HG03565 (cell line): ENCODE measurements around the gene MN1.

ENCODE experiments used
- ATAC-seq: cut with Tn5 transposase; IDR thresholded peaks from one replicate; pipeline ENCODE4 v1.9.1; 2021; ENCODE audit warnings: mild to moderate bottlenecking, moderate library complexity; ENCODE audit not compliant: unreplicated experiment

Gene MN1

DNA sequence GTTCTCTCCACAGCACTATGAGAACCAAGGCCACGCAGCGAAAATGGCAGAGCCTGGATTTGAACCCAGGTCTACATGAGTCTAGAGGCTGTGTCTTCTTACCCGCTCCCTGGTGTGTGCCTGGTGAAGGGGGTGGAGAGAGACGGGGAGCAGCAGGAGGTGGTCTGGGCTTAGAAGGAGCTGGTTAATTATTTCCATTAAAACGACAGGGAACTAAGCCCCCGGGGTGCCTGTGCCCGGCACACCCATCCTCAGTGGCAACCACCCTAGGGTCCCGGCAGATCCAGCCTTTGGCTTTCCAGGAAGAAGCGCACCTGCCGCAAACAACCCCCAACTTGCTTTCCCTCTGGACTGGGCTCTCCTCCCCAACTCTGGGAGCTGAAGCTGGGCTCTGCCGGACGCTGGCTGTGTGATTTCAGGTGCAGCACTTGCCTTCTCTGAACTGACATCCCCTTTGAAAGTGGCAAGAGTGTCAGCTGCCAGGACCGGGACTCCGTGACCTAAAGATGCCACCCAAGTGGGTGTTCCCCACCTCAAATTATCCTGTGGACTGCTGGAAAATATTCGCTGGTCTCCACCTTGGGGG is 35.8 kb downstream of the MN1 start:
- no peak for ATAC-seq

DNA sequence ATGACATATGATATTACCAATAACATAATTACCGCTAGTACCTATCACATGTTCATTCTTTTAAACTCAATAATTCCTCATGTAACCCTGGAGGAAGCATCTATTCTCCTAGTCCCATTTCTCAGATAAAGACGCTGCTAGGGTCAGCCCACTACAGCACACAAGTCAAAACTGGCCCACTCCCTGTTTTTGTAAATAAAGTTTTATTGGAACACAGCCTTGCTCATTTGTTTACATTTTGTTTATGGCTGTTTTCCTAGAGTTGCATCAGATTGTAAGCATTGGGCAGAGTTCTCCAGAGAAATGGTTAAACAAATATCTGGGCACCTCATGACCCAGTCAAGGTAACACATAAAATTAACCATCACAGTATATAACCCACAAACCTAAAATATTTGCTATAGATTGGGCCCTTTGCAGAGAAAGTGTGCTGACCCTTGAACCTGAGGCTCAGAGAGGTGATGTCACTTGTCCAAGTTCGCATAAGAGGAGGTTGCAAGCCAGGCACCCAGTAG is 36.8 kb downstream of the MN1 start:
- no peak for ATAC-seq

DNA sequence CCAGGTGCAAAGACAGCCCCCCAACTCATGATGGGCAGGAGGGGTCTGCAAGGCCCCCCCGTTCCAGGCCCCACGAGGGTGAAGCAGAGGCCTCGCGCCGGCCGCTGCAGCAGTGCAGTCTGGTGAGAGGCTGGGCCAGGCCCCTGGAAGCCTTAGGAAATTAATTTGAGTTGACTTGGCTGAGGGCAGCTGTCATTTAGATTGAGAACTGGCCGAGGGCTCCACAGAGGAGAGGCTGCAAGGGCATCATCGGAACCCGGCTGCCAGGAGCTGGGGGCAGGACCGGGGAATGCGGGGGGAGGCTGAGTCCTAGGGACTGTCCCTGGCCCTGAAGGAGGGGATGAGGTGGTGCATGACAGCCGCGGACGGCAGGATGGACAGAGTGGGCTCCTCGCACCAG is 39.9 kb downstream of the MN1 start:
- no peak for ATAC-seq

DNA sequence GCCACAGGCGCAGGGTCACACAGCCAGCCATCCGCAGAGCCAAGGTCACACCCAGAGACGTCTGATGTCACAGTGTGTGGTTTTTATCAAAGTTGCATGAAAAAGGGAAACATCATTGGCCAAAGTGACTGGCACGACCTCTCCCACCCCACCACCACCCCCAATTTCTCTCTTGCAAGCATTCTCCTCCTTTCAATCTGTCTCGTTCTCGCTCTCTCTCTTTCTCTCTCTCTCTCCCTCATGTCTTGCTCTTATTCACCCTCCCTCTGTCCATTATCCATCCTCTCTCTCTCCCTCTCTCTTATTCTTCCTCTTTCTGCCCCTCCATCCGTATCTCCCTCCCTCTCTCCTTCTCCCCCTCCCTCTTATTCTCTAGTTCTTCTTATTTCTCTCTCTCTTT is 40.6 kb downstream of the MN1 start:
- no peak for ATAC-seq

DNA sequence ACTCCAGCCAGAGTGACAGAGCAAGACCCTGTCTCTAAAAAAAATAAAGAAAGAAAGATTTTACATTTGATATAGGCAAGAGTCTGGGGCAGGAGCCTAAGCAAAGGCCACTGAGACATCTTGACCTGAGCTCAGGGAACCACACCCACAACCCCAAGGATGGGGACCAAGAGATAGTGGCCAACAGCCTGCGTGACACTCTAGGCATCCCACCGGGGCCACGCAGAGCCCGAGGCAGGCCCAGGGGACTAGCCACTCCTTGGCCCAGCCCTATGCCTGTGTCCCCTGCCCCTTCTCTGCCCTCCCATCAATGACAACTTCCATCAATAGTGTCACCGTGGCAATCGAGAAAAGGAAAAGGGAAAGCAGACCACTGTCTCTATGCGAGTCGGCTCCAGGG is 41.1 kb downstream of the MN1 start:
- no peak for ATAC-seq

DNA sequence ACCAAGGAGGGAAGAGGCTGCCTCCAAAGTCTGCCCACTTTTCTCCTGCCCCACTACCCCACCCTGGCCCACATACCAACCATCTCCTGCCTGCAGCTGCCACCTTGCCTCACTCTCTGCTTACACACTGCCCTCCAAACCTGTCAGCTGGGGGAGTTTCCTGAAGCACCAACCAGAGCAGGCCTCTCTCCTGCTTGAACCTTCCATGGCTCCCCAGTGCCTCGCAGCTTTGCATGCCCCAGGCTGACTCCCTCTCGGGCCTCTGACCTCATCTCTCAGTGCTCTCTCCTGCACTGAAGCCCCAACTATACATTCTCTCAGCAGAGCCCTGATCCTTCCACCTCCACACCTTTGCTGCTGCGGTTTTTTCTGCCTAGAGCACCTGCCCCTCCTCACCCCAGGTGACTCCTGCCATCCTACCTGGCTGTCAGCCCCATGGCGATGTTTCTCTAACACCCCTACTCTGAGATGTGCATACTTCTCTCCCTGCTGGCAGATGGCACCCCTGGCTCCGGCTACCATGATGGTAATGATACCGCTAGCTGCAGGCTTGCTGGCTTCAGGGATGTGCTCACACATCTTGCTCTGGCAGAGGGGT is 43.5 kb downstream of the MN1 start:
- ATAC-seq: no peak

DNA sequence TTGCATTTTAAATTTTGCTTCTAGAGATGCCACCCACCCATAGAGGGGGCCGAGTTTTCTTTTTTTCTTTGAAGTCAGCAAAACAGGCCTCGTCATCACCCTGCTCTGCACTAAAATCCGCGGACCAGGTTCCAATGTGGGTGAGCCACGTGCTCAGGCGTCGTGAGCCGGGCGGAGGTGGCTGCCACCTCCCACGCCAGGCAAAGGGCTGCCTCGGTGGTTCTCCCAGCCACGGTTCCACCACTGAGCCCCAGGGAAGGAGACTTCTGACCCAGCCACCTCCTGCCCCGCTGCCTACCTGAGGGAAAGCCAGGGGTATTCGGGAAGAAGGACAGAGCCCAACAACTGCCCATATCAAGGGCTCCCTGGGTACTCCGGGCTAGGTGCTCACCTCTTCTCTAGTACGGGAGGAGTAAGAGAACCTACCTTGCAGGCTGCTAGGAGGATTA is 45.3 kb downstream of the MN1 start:
- ATAC-seq: no peak

DNA sequence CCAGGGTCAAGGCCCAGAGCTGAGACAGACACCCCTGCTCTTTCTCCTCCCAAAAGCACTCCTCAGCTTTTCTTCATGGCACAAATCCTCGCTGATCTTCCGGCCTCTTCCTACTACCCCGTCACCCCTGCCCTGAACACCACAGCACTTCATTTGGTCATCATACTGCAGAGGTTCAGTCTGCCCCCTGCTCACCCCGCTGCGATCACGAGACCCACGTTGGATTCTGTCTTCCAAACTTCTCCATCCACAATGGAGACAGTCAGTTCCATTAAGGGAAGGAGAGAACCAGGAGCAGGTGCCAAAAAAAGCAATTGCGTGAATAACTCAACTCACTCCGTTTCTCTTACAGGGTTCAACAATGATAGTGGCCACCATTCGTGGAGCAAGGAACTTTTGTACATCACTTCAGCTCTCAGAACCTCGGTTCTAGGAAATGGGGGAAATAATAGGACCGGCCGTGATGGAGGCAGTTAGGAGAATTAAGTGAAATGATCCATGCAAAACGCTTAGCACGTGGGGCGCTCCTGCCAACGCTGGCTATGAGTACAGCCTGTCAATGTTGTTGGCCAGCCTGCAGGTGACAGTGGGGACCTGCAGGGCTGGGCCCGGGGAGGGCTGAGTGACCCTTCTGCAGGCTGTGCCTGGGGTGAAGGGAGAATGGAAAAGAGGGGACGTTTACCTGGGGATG is 45.9 kb downstream of the MN1 start:
- ATAC-seq: no peak

DNA sequence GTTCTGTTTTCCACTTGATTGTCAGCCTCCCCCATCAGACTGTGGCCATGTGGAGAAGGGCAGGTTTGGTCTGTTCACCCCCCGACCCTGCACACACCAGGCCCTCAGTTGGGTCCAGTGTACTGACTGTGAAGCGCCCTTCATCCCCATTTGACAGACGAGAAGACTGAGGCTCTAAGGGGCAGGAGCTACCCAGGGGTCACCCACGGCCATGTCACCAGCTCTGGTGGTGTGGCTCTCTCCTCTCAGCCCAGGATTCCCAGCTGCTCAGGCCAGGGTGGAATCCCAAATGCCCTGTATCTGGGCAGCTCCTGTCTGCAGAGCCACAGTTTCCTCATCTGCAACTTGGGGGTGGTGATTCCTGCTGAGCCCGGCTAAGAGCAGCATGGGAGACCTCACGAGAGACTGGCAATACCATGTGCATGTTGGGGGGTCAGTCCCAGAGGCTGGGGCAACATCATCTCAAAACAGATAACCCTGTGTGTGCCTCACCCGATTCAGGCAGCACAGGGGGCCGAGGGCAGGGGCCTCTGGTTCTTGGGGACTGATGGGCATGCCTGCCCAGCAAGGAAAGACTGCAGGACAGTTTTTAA is 46.6 kb downstream of the MN1 start:
- ATAC-seq: no peak

DNA sequence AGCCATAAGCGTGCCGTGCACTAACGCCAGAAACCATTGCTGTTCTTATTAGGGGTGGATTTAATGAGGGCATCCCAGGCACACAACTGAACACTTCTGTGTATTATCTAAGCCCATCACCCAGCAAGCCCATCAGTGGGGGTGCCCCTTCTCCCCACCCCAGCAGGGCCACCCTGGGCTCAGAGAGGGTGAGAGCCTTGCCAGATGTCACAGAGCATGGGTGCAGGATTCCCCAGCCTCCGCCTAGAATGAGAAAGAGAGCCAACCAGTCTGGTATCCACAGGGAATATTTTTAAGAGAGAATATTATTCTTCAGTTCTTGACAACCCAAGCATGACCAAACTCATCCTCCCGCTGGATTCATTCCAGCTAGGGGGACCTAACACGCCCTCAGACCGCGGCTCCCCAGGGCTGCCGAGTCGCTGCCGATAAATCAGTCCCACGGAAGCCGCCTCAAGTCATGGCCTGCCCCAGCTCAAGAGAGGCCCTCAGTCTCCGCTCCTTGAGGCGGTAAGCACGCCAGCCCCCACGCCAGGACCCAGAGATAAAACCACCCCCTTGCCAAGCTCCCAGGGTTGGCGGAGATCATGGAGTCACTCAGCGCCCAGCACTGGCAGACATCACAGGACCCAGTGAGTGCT is 47.2 kb downstream of the MN1 start:
- no peak for ATAC-seq

DNA sequence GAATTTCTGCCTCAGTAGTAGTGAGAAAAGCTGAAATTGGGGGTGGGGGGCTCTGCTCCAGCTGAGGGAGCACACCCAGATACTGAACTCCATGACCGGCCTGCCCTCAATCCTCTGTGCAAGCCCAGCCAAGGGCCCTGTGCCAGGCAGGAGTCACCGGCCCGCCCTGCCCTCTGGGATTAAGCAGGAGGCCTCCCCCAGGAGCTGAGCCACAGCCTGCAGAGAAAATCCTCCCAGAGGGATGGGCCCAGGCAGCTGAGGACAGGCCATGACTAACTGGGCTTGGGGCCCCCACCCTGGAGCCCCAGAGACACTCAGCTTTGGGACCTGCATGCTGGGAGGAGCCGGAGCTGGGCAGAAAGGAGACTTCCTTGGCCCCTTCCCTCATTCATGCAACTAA is 48.8 kb downstream of the MN1 start:
- ATAC-seq: no peak

DNA sequence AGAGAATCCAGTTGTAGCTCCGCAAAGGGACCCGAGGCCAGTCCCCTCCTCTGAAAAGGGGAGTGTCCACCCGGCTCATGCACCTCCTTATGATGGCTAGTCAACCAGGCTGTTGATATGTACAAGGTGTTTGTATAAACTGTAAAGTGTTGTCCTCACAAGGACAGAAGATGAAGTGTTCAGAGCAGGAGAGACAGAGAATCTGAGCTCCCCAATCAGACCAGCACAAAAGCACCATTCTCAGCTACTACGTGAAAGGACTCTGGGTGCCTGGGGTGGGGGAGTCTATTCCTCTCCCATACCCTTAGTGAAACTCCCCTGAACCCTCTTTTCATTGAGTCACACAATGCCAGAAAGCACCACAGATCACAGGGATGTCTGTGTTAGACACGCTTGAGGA is 49.4 kb downstream of the MN1 start:
- no peak for ATAC-seq

DNA sequence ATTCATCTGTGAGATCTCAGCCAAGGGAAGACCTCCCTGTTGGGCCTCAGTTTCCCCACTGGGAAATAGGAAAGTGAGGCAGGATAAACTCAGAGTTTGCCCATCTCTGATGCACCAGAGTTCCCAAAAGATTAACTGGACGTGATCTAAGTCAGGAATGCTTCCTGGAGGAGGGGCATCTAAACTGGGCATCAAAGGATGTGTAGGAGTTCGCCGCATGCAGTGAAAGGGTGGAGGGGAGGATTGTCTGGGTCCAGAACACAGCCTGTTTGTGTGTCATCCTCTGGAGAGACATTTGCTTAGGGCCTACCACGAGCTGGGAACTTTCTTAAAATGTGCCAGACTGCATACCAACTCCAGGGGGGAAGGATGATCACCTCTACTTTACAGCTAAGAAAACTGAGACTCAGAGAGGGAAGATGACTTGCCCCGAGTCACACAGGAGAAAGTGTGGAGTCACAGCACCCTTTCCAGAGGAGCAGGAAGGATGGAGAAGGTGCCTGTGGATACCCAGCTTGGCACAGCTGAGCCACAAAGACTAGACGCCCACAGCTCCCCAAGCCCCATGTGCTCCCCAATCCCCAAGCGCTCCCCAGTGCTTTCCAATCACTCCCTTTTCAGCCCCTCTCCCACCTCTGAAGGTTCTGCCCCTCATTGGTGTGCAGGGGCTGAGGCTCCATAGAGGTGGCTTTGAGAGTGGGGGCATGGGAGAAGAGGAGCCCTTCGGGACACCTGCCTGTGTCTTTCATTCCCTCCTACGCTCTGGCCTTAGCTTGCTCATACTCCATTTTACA is 50.1 kb downstream of the MN1 start:
- no peak for ATAC-seq

DNA sequence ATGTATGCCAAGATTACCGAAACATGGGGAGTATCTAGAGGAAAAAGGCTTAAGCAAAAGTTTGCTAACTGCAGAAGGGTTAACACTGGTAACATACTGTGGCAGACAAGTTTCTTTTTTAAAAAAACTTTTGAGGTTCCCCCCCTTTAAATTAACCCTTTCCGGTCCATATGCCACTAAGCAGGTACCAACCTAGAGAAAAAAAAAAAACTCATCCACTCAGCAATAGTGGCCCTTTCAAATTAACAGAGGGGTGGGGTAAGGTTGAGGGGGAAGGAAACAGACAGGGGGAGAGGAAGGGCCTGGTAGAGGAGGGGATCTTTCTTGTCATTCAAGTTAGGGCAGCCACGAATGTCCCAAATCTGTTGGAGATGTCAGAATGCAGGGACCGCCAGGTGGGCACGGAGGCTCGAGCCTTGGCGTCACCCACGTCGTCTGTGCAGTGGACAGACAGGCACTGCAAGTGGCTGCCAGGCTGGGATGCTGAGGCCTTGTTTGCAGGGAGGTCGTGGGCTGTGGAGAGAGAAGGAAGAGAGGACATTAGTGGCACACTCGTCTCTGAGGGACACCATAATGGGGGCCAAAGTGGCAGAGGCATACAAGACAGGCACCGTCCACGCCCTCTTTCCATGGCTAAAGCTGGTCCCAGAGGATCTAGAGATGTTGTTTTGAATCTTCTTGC is 50.8 kb downstream of the MN1 start:
- ATAC-seq: no peak

DNA sequence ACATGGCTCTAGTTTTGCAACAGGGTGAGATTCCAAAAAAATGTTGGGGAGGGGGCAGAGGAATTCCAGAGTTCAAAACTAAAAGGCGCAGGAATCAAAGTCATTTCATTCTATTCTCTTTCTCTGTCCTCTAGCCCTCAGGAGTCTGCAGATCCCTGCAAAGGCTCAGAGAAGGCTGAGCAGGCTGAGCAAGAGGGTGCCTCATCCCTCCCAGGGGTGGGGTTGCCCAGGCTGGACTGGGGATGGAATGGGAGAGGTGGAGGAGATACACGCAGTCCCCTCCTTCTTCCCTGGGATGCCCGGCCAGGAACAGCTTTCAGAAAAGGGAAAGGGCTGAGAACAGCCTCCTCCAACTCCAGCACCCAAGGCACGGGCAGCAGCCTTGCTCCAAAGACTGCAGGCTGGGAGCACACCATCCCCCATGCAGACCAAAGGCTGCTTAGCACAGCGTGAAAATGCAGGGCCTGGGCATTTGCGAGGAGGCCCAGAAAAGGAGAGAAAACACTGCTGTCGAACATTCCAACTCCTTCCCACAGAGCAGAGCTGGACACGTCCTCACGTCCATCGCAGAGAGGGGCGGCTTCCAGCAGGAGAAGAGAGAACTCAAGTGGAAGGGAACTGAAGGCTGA is 51.8 kb downstream of the MN1 start:
- no peak for ATAC-seq

DNA sequence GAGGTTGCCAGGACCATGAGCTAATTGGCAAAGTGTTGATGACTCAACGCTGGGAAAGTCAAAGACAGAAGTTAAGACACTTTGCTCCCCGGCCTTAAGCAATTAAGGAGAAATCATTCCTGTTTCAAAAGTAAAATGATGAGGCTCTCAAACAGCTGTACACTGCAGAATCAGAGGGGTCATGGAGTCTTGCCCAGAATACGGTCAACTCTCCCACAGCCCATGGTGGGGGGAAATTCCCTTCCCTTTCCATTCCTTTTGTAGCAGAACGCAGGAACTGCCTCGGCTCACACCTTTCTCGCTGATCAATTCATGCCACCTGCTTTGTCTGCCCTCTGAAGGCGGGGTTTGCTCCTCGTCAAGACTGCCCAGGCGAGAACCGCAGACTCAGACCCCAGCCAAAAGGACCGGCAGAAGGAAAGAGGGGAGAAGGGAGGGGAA is 52.8 kb downstream of the MN1 start:
- no peak for ATAC-seq

DNA sequence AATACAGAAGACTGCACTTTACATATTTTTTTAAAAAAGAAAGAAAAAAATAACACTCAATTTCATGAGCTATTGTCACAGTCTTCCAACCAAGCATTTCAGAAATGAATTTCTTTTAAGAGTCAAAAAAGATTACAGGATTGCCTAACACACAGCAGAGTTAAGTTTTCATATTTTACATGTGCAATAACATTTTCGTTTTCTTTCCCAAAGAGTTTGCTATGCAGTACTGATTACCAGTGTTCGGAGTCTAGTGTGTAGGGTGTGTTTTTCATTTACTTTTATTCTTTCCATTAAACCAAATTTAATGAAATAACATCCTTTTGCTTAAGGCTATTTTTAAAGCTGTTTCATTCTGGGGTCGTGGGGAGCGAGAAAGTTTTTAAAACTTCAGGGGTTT is 53.2 kb downstream of the MN1 start:
- no peak for ATAC-seq

DNA sequence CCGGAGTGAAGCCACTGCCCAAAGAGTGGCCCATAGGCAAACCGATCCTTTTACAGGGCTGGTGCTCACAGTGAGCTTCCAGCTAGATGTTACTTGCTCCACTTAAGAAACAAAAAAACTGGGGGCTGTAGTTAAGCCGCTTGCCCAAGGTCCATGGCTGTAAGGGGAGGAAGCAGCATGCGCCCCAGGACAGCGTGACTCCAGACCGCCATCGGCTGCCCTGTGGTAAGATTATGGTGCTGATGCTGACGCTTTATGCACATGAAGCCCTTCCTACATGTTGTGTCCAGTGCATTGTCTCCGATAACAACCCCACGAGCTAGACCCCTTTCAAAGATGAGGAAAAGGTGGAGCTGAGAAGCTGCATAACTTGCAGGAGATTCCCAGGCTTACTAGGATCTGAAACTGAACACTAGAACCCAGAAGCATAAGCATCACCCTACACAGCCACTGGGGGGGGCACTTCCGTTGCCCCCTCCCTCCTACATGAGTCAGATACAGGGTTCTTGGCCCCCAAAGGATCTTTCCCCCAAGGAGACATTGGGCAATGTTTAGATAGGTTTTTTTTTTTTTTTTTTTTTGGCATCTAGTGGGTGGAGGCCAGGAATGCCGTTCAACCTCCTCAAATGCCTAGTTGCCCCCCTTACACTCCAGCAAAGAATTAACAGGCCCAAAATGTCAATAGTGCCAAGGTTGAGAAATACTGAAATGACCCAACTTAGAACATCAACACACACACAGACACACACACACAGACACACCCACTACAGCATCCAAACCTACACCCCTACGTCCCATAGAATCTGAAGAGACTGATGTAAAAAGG is 53.9 kb downstream of the MN1 start:
- ATAC-seq: no peak

DNA sequence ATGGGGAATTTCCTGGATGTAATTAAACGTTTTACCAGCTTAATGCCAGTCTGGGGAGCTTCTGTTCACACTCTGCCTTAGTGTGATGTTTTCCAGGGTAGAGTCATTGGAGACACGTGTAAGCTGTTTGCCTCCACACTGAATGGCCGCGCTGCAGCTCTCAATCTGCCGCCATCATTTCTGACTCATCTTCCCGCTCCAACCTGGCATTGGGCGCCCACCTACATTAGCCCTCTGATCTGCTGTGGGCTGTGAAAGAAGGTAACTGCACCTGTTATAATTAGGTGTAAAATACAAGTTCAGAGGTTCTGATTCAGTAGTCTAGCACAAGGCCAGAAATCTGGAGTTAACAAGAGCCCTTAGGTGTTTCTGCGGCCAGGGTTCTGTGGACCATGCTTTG is 54.6 kb downstream of the MN1 start:
- no peak for ATAC-seq
